Occipital lobe (tissue), 2 donors: ENCODE results near the gene MAGI2. TPM values are rescaled to one million over a fixed set of nuclear protein-coding genes. Genes with fewer than 3 reads are reported as not detected.
"Not testable (repeated sequence)": the region's sequence is repeated elsewhere in the genome, so short reads cannot be mapped to it uniquely, and the experiment has no call there.

Experiments used
- DNase-seq: peaks from one replicate; lab custom pipeline; 2025; lab: John Stamatoyannopoulos, UW
- total RNA-seq: library from RNA; depleted of rRNA; stranded (reverse); fragments of >200 nt; gene quantifications from one replicate; pipeline ENCODE4 v1.2.3, GENCODE V29; 2014

MAGI2 gene
- total RNA-seq, 1 donor from 2014 or later: 244 TPM

DNA sequence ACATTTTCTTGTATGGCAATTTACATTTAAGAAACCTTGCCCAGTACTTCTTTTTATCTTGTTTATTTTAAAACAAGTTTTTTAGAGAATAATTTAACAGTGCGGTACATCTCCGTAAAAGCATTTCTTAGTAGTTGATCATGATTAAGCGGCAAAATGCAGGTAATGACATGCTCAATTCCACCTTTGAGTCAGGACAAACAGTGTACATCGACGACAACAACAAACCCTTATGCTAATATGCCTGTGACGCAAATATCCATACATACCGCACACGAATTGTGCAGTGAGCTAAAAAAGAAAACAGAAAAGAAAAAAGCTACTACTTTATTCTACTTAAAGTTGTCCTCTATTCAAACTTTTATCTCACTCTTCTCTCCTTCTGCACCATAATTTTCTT lies 1.9 kb downstream of the MAGI2 start:
- DNase-seq: no peak

DNA sequence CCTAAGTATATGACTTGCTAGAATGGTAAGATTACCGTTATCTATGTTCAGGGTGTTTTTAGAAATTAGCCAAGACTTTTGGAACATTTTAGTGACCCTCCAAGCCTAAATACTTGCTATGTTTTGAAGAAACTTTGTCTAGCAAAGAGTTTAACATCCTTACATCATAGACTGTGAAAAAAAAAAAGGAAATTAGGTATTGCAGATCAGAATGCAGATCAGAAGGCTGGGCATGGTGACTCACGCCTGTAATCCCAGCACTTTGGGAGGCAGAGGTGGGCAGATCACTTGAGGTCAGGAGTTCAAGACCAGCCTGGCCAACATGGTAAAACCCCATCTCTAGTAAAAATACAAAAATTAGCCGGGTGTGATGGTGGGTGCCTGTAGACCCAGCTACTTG lies 10.7 kb downstream of the MAGI2 start:
- not testable (repeated sequence) for DNase-seq

DNA sequence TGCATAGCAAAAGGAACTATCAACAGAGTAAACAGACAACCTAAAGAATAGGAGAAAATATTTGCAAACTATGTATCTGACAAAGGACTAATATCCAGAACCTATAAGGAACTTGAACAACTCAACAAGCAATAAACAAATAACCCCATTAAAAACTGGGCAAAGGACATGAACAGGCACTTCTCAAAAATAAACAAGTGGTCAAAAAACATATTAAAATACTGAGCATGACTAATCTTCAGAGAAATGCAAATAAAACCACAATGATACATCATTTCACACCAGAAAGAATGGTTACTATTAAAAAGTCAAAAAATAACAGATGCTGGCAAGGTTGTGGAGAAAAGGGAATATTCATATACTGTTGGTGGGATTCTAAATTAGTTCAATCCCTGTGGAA lies 17.1 kb downstream of the MAGI2 start:
- DNase-seq: no peak

DNA sequence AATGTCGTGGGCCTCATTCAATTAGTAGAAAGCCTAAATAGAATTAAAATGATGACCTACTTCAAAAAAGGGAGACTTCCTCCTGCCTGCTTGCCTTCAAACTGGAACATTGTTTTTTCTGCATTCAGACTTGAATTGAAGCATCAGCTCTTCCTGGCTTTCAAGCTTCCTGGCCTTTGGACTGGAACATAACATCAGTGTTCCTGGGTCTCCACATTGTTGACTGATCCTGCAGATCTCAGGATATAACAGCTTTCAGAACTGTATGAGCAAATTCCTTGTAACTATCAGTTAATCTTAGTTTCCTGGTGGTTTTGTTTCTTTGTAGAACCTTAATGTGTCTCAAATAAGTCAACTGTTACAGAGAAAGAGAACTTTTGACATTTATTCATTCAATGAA lies 18.6 kb downstream of the MAGI2 start:
- no peak for DNase-seq

DNA sequence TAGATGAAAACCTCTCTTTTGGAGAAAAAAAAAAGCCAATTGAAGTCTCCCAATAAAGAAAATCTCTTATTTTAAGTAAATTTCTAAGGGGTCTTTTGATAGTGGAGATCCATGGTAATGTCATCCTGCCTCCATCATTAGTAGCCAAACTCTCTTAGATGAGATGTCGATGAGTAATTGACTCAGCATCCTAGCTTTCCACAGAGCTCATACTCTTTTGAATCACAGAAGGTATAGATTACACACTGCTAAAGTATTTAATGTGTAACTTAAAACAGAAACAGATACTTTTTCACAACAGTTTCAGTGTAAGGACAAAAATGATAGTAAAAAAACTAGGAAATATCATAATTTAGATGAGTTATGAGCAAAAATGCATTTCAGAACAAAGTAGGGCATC lies 19.4 kb downstream of the MAGI2 start:
- no peak for DNase-seq

DNA sequence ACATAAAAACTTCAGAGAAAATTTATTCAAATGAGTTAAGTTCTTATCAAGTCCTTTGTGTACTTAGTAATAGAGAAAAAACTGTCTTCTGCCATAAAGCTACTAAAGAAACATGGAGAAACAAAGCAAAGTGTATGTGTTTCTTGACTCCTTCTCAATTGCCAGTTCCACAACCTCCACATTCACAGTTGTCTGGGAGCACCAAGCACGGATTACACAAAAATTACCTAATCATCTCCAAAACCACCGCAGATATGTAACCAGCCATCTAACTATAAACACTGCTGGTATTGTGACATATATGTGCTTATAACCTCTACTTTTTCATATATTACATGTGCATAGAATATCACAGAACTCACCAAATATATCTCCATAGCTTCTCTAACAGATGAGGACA lies 23.1 kb downstream of the MAGI2 start:
- DNase-seq: no peak

DNA sequence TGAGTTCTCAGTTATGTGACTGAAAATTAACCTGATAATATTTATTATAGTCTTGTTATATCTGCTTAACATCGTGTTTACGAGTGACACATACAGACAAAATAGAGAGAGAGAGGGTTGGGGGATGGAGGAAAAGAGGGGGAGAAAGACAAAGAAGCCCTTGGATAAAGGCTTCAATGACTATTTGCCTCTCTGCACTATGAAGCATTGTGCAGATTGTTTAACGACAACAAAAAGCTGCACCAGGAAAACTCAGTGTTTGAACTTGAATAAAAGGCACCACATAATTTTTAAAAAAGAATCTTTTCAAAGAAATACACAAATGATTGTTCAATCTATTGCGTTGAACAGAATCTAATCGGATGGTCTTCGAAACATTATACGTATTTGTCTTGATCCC lies 27.8 kb downstream of the MAGI2 start:
- no peak for DNase-seq

DNA sequence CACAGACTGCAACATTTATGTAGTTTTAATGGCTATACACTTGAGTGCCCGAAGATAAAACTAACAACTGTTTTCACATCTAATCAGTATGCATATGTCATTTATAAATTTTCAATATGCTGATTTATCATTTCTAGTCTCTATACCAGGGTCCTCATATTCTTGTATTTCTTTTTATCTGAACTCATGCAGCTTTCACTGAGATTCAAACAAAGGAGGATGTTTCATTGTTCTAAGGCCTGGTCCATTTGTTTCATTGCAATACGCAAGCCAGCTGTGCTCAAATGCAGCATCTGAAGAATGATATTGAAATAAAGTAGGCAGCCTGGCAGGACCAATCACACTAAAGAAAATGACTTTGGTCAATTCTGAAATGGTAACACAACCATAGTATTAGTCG lies 31.7 kb downstream of the MAGI2 start:
- DNase-seq: no peak

DNA sequence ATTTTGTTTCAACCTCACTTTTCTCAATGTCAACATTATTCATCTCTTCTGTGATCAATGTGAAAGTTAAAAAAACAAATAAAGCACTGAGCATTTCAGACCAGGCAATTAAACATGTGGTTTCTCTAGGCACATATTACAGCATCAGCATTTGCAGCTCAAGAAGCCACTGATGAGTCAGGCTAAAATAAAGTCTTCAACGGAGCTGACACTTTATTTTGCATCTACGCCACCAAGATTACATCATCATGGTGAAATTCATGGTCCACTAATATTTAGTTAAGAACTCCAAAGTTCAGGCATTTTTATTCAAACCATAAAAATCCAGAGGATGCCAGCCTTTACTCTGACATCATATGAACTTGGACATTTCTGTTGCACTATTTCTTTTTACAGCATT lies 33.0 kb downstream of the MAGI2 start:
- DNase-seq: no peak

DNA sequence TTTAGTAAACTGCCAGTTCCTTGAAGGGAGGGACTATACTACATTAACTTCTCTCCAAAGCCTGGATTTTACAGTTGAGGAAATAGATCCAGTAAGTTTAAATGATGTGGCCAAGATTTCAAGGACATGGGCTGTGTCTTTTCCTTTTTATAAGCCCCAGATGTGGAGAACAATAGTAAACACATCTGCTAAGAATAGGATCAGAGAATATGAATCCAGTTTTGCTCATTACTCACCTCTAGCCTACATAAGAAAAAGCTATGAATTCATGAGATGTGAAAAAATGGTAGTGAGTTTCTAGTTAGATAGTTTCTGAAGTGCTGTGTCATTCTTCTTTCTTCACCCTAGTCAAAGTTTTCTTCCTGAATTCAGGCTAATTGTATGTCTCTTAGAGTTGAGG lies 38.6 kb downstream of the MAGI2 start:
- DNase-seq: no peak

DNA sequence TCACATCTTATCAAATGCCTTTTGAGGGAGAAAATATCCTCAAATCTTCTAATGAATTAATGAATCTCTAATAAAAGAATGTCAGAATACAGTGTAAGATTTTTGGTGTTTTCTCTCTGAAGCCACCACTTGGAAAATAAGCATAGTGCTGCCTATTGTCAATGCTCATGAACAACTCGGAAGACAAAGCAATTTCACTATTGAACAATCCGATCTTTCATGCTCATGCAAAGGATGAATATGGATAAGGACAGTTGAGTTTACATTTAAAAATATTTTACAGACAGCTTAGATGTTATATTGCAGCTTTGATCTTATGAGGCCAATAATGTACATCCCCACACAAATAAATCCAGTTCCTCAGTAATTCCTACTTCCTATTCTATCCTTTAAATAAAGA lies 40.6 kb downstream of the MAGI2 start:
- no peak for DNase-seq

DNA sequence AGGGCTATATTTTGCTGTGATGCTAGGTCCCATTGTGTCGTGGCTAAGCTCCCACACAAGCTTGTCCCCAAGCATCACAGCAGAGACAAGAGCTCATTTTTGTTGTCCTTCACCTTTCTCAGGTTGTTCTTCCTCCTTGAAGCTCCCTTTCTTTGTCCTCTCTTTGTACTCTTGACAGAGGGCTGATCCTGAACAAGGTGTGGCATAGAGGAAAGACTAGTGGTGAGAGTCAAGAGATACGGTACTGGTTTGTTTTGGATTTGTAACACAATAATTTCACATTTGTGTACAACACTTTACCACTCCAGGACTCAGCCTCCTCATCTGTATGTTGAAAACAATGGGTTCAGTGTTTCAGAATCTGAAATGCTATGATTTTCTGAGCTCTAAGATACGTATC lies 41.0 kb downstream of the MAGI2 start:
- no peak for DNase-seq

DNA sequence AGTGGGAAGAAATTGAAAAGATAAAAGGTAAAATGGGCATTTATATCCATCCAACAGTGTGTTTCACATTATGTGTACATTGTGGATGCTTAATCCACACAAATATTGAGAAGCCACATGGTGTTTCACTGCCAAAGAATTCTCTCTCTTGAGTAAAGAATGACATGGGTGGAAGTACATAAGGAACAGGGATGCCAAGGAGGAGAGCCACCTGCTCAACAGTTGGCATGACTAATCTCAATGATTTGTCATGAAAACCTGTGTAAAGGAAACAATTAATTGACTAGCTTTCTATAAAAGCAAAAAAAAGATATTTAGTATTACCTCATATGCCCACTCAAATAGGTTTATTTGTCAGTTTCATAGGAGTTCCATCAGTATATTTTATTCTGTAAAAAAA lies 43.1 kb downstream of the MAGI2 start:
- DNase-seq: no peak

DNA sequence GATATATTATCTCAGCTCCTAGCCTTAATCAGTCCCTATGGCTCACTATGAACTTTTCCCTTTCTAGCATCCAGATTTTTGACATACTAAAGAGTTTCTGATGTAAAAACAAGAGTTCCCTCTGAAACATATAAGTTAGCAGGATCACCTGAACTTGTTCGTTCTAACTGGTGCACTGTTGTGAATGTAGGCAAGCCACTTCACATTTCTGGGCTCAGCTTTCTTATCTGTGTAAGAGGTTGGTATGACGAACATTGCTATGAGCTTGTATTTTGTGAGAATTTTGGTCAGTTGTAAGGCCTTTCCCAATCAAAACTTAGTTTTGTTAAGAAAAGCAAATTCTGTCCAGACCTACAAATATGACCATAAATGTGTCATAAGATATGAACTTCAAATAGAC lies 46.1 kb downstream of the MAGI2 start:
- no peak for DNase-seq

DNA sequence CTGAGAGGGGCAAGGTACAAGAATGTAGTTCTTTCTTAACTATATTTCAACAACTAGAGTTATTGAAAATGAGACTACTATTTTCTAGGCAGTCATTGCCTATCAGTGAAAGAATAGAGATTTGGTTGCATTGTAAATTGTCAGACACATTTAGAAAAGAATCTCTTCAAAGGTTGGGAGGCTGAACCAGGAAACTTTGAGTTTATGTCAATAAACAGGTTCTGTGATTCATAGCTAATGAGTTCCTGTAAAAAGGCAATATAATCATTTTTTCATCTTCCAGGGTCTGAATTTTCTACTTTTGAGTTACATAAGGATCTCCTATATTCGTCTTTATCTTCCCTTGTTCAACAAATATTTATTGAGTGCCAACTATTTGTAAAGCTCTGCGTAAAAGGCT lies 47.1 kb downstream of the MAGI2 start:
- no peak for DNase-seq

DNA sequence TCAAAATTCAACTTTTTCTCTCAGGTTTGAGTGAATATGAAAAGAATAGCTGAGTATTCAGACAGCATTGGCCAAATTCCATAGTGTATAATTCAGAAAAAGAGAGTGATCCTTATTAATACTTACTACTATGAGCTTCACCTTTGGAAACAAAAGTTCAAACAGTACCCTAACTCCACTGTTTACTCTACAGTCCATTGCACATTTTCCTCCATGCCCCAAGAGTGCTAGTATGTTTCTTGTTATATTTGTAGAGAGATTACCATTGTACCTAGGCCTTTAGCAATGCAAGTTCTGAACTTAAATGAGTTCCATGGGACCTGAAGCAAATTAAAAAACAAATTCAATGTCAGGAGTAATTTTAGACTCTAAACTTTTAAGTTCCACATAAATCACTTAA lies 48.1 kb downstream of the MAGI2 start:
- no peak for DNase-seq

DNA sequence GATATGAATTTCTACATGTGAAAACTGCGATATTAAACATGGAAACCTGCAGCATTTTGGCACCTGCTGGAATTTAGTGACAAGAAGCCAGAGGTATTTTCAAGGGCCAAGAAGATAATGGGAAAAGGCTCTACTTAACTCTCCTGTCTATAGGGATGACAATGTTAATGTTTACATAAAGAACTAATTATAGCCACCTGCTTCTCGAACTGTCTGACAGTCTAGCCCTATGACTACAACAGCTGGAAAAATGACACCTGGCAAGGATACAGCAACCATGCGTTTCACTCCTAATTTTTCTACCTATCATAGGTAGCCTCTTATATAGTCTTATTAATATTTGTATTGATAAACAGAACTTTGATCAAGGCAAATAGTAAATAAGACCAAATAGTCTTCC lies 49.6 kb downstream of the MAGI2 start:
- no peak for DNase-seq

DNA sequence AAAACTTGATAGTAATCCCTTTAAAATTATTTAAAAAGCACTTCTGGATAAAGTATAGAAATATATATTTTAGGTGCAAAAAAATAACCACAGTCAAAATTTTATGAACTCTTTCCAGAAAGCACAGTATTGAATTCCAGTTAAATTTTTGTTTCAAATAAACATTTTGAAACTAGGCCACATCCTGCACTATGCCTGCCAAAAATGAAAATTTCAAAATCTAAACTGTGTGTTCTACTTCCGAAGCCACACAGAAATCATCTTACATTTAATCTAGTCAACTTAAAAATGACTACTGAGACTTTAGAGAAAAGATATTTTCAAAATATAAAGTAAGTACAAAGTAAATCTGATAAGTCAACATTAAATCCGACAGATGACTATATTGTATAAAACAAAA lies 50.0 kb downstream of the MAGI2 start:
- no peak for DNase-seq

DNA sequence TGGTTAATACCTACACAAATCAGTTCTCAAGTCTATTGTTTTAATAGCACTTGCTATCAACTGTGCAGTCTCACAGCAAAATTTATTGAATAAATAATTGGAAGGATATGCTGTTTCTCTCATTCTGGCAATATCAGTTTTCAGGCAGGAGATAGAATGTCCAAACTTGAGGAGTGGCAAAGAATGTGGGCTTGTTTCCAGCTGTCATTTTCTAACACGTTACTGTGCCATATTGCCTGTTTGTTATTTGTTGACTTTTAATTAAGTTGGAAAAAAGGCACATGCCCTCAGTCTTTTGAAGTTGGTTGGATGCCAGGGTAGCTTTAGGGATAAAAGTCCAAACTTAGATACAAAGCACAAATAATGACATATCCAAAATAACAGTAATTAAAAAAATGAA lies 52.2 kb downstream of the MAGI2 start:
- DNase-seq: no peak

DNA sequence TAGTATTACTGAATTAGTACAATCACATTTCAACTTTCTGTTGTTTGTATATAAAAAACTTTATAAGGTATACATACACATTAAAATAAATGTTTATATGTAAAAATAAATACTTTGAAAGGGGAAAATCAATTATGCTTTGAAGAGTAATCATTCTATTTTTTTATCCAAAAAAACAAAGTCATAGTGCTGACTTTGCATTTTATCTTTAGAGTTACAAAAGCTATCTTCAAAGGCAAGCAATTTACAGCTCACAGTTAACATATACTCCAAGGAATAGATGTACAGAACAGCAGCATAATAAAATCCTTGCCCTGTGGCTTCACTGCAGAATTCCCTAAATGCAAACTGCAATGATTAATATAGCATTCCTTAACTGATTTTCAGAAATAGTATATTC lies 53.2 kb downstream of the MAGI2 start:
- no peak for DNase-seq

DNA sequence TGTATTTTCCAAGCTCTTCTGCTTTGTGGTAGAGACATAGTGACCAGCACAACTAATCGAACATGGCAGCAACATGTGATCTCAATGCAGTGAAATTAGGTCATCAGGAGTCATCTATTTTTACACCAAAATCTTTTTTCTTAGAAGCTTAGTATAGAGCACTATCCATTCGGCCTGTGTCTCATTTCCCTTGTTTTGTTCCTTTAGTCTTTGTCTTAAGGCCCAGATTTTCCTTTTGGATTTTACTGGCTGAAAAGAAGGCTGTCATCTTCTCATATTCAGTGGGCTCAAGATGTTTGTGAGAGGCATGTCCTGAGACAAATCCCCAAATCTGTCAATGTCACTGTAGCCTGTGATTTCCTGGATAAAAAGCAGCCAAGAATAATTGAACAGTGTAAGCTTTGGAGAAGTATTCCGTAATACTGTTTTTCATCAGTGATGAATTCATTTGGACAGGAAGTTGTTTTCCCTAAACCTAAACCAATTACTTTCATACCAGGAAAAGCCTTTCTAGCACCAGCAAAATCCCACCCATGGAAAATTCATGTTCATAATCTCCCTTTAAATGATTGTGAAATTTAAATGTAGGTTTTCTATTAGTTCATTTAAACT lies 55.2 kb downstream of the MAGI2 start:
- no peak for DNase-seq

DNA sequence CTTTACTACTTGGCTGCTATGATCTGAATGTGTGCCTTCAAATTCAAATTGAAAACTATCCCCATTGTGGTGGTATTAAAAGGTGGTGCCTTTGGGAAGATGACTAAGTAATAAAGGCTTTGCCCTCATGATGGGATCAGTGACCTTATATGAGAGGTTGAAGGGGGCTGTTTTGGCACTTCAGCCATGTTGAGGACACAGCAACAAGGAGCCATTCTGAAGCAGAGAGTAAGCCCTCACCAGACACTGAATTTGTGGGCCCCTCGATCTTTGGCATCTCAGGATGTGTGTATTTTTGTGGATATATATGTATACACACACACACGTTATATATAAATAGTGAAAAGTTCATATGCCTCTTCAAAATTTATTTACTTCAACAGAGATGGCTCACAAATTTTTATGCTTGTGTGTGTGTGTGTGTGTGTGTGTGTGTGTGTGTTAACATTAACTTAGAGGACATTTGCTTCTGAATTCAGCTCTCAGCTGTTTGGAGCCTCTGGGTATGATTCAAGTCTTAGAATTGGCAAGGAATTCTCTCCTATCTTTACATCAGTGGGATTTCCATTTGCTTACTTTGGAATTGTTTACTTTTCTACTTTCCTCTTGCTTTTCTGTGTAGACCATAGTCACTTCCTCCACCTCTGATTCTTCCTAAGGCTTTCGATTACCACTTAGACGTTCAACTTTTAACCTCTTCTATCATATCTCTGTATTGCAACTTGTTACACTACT lies 66.6 kb downstream of the MAGI2 start:
- no peak for DNase-seq

DNA sequence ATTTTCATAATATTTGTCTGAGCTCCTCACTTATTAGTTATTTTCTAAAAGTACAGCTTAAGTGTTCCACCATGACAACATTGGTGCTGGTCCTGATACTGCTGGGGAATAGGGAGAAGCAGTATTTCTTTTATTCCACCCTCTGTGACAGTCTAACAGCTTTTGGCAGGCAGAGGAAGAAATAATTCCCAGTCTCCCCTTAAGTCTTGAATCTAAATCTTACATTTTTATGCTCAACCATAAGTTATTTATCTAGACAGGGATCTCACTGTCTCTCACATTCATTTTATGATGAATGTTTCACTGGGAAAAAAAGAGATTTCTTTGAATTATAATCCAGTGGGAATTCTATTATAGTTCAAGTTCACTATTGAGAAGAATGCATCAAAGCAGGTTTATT lies 71.5 kb downstream of the MAGI2 start:
- DNase-seq: no peak

DNA sequence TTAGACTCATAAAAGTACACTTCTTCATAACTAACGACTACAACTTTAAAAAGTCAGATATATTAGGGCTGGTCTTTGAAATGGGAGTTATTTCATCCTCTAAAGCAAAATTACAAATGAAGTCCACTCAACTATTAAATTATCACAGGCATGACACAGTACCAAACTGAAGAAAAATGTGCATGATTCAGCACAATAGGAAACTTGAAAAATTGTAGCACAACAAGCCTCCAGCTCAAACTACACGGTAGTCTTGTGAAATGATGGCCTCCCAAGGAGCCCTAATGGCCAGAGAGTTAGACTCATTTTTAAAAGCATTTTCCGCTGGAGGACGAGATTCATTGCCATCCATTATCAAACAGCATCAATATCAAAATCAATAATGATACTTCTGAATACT lies 76.4 kb downstream of the MAGI2 start:
- no peak for DNase-seq
